Left ventricle myocardium inferior (tissue), 1 donor: ENCODE measurements around the gene TUBB4A. TPM values are rescaled to one million over a fixed set of nuclear protein-coding genes. Genes with fewer than 3 reads are reported as not detected.

Experiments used
- DNase-seq: peaks from one replicate; pipeline ENCODE4 v3.0.0-alpha.2; 2020
- H3K27ac ChIP-seq: fragments of 200-600 bp; replicated peaks from 2 replicates; pipeline ENCODE4 v1.8.0; 2021
- H3K27me3 ChIP-seq: fragments of 200-600 bp; 2 replicates; pipeline ENCODE4 v1.8.0; 2021; ENCODE audit warnings: low read depth
- H3K36me3 ChIP-seq: fragments of 200-600 bp; 2 replicates; pipeline ENCODE4 v1.8.0; 2021
- H3K4me1 ChIP-seq: fragments of 200-600 bp; 2 replicates; pipeline ENCODE4 v1.8.0; 2021
- H3K4me3 ChIP-seq: fragments of 200-600 bp; 2 replicates; pipeline ENCODE4 v1.8.0; 2021; ENCODE audit warnings: mild to moderate bottlenecking, moderate library complexity
- H3K9me3 ChIP-seq: fragments of 200-600 bp; replicated peaks from 2 replicates; pipeline ENCODE4 v1.8.0; 2021
- CTCF ChIP-seq: fragments of 200-600 bp; IDR thresholded peaks from 2 replicates; pipeline ENCODE4 v1.8.0; 2021; ENCODE audit warnings: antibody characterized with exemption, mild to moderate bottlenecking, borderline replicate concordance
- intact Hi-C: fragments of 100-400 bp; cut with micrococcal nuclease; formaldehyde crosslinking; loops from one replicate; pipeline ENCODE4 v1.11.0; 2022
- total RNA-seq: library from RNA; stranded (reverse); fragmentation: NEBNext Ultra II Directional; extraction: Animal tissue kit (Norgen Biotek cat#: 25700); gene quantifications from one replicate; pipeline ENCODE4 v1.2.1, GENCODE V29; 2021
- donor health status: DM: no; HTN: yes; CAD: no; lungs with severe emphysema.

The TUBB4A gene
- total RNA-seq, 1 donor from 2014 or later: 3.3 TPM

- Histone ChIP-seq H3K27me3 (peaks cover 34% of the 10 kb centered on the region), H3K27ac (peak overlapping the region; percentile 80), H3K4me1 (peaks cover 35% of the 10 kb centered on the region), H3K4me3 (peak overlapping the region; percentile 80), H3K36me3 (peaks cover 18% of the 10 kb centered on the region), H3K9me3 (no peaks in the 10 kb centered on the region)
- intact Hi-C loops: no loop called here
- TF ChIP-seq CTCF: peak; percentile 68
- DNase-seq: peak; percentile 97
Measured at GRCh38 chr19:6460099-6460884, 41.8 kb downstream of the TUBB4A start.

GRCh38 chr19:6459262-6460098 is 42.6 kb downstream of the TUBB4A start, which contains the start of gene SLC25A23:
TSS of gene SLC25A23 (minus strand) at chr19:6459792. CDS start at chr19:6459628, 164 bp downstream.
- peaks cover 26% of the 10 kb centered on the region for H3K36me3 ChIP-seq
- H3K27me3 ChIP-seq: peaks cover 26% of the 10 kb centered on the region
- peak; percentile 75 for DNase-seq
- intact Hi-C loops: no loop called here
- H3K4me3 ChIP-seq: peak within 1 kb of the TSS; percentile 80
- H3K4me1 ChIP-seq: peaks cover 35% of the 10 kb centered on the region
- peaks cover 5% of the 10 kb centered on the region for H3K9me3 ChIP-seq
- no peak for TF ChIP-seq CTCF
- peak within 1 kb of the TSS; percentile 80 for H3K27ac ChIP-seq

- DNase-seq: no peak
- peak overlapping the region; percentile 80 for H3K27ac ChIP-seq
- H3K4me3 ChIP-seq: peak overlapping the region; percentile 80
- H3K27me3 ChIP-seq: peaks cover 19% of the 10 kb centered on the region
- peaks cover 12% of the 10 kb centered on the region for H3K9me3 ChIP-seq
- peaks cover 33% of the 10 kb centered on the region for H3K36me3 ChIP-seq
- TF ChIP-seq CTCF: no peak
- intact Hi-C loops: no loop called here
- peaks cover 29% of the 10 kb centered on the region for H3K4me1 ChIP-seq
Measured at GRCh38 chr19:6458695-6459261, 43.3 kb downstream of the TUBB4A start.

GRCh38 chr19:6457958-6458694 is 44.0 kb downstream of the TUBB4A start:
- H3K9me3 ChIP-seq: peaks cover 18% of the 10 kb centered on the region
- no peak for TF ChIP-seq CTCF
- peak overlapping the region; percentile 80 for H3K4me3 ChIP-seq
- peak overlapping the region; percentile 80 for H3K27ac ChIP-seq
- peaks cover 29% of the 10 kb centered on the region for H3K4me1 ChIP-seq
- intact Hi-C loops: no loop called here
- DNase-seq: no peak
- H3K27me3 ChIP-seq: peaks cover 13% of the 10 kb centered on the region
- H3K36me3 ChIP-seq: peaks cover 39% of the 10 kb centered on the region

GRCh38 chr19:6455924-6456323 is 46.2 kb downstream of the TUBB4A start:
- no peak for TF ChIP-seq CTCF
- H3K27me3 ChIP-seq: no peaks in the 10 kb centered on the region
- peaks cover 29% of the 10 kb centered on the region for H3K4me1 ChIP-seq
- peaks cover 21% of the 10 kb centered on the region for H3K9me3 ChIP-seq
- intact Hi-C loops: no loop called here
- H3K36me3 ChIP-seq: peaks cover 54% of the 10 kb centered on the region
- no peak overlapping the region for H3K4me3 ChIP-seq
- no peak overlapping the region for H3K27ac ChIP-seq
- no peak for DNase-seq
